HepG2 (cell line): ENCODE data around the gene DHX16. TPM values are rescaled to one million over a fixed set of nuclear protein-coding genes. Genes with fewer than 3 reads are reported as not detected.

Experiments
- AKNA ChIP-seq: sonication (generic); formaldehyde crosslinking; IDR thresholded peaks from 2 replicates; pipeline ENCODE4 v1.4.0; 2020; ENCODE audit warnings: missing genetic modification reagents, borderline replicate concordance
- ARID4A ChIP-seq: sonication (generic); formaldehyde crosslinking; IDR thresholded peaks from 2 replicates; pipeline ENCODE4 v1.5.0; 2020; ENCODE audit warnings: mild to moderate bottlenecking, missing genetic modification reagents, borderline replicate concordance
- CHD2 ChIP-seq: IDR thresholded peaks from 2 replicates; pipeline ENCODE4 v1.6.1; 2011; ENCODE audit warnings: low read depth, low read length, improper control_type of control experiment
- FUBP1 ChIP-seq: sonication (generic); formaldehyde crosslinking; IDR thresholded peaks from 2 replicates; pipeline ENCODE4 v1.5.1; 2020; ENCODE audit warnings: missing genetic modification reagents, mild to moderate bottlenecking, borderline replicate concordance
- SNAPC4 ChIP-seq: sonication (generic); formaldehyde crosslinking; IDR thresholded peaks from 2 replicates; pipeline ENCODE4 v1.4.0; 2020; ENCODE audit warnings: mild to moderate bottlenecking, missing genetic modification reagents
- ZGPAT ChIP-seq: IDR thresholded peaks from 2 replicates; pipeline ENCODE4 v1.6.1; 2016; ENCODE audit warnings: mild to moderate bottlenecking
- ZNF780A ChIP-seq: sonication (generic); formaldehyde crosslinking; IDR thresholded peaks from 2 replicates; pipeline ENCODE4 v1.8.0; 2022; ENCODE audit warnings: mild to moderate bottlenecking, missing genetic modification reagents, moderate library complexity
- polyA plus RNA-seq, 8 experiments: library from polyadenylated mRNA; depleted of rRNA in 3 of 8; stranded (reverse) in 7 of 8; unstranded in 1 of 8; fragments of >200 nt; fragmentation: Illumina TruSeq in 4 of 8; extraction: Trizol in 4 of 8; gene quantifications; 2 replicates each; pipeline versions ENCODE4 v1.2.1 to v1.2.3, GENCODE V29; 2011 to 2016; ENCODE audit warnings: low read depth in 4 of 8, missing spikeins in 1 of 8, mixed read lengths in 1 of 8; ENCODE audit not compliant: insufficient read depth in 1 of 8
- total RNA-seq, 5 experiments: library from RNA; depleted of rRNA; stranded (reverse); fragments of >200 nt; fragmentation: Illumina TruSeq; extraction: Trizol; gene quantifications; 2 replicates each; pipeline ENCODE4 v1.2.3, GENCODE V29; 2016; ENCODE audit warnings: low read depth in 1 of 5

Gene DHX16
- total and polyA plus RNA-seq, 2 of the 13 experiments (the other 11 are each of a cell fraction or from before 2014, with no cell fraction given) = 57.0 to 58.5 TPM

- TF ChIP-seq SNAPC4 (CRISPR knock-in tag) (0 out of 2 replicates have a peak, but pooled peaks have one; percentile 3), ZNF780A (CRISPR knock-in tag) (no peak), ARID4A (peak; percentile 91), CHD2 (peak; percentile 80), ZGPAT (CRISPR knock-in tag) (peak; percentile 61; the same call in 1 of the 2 replicates), FUBP1 (CRISPR knock-in tag) (peak; percentile 19; the same call in 1 of the 2 replicates), AKNA (CRISPR knock-in tag) (0 out of 2 replicates have a peak, but pooled peaks have one; percentile 55)
Measured at GRCh38 chr6:30721198-30722024, 48.6 kb upstream of the DHX16 start (continued).
